Hepatocyte (in vitro differentiated cells): Measurements from ENCODE around the gene RADX.
"Not testable (repeated sequence)": the region's sequence is repeated elsewhere in the genome, so short reads cannot be mapped to it uniquely, and the experiment has no call there.

ENCODE experiments used
- EZH2 ChIP-seq: fragments of 200-600 bp; sonication (generic); IDR thresholded peaks from 2 replicates; pipeline ENCODE4 v1.6.1; 2016; ENCODE audit warnings: antibody characterized with exemption, mild to moderate bottlenecking, borderline replicate concordance
- EZH2phosphoT487 ChIP-seq: fragments of 200-600 bp; sonication (generic); IDR thresholded peaks from one replicate; pipeline ENCODE4 v1.6.1; 2018; ENCODE audit warnings: antibody characterized with exemption, mild to moderate bottlenecking, low read depth, moderate library complexity; ENCODE audit not compliant: unreplicated experiment, severe bottlenecking
- TF ChIP-seq, protein P1 (sequence below): fragments of 200-600 bp; sonication (generic); IDR thresholded peaks from 2 replicates; pipeline ENCODE4 v1.5.1; 2016; ENCODE audit warnings: antibody characterized with exemption, mild to moderate bottlenecking; ENCODE audit not compliant: poor library complexity

DNA sequence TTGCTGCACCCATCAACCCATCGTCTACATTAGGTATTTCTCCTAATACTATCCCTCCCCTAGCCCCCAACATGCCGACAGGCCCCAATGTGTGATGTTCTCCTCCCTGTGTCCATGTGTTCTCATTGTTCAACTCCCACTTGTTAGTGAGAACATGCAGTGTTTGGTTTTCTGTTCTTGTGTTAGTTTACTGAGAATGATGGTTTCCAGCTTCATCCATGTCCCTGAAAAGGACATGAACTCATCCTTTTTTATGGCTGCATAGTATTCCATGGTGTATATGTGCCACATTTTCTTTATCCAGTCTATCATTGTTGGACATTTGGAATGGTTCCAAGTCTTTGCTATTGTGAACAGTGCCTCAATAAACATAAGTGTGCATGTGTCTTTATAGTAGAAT is 41.8 kb downstream of the RADX start:
- TF ChIP-seq EZH2phosphoT487, EZH2: not testable (repeated sequence)
- TF ChIP-seq, protein P1, sequence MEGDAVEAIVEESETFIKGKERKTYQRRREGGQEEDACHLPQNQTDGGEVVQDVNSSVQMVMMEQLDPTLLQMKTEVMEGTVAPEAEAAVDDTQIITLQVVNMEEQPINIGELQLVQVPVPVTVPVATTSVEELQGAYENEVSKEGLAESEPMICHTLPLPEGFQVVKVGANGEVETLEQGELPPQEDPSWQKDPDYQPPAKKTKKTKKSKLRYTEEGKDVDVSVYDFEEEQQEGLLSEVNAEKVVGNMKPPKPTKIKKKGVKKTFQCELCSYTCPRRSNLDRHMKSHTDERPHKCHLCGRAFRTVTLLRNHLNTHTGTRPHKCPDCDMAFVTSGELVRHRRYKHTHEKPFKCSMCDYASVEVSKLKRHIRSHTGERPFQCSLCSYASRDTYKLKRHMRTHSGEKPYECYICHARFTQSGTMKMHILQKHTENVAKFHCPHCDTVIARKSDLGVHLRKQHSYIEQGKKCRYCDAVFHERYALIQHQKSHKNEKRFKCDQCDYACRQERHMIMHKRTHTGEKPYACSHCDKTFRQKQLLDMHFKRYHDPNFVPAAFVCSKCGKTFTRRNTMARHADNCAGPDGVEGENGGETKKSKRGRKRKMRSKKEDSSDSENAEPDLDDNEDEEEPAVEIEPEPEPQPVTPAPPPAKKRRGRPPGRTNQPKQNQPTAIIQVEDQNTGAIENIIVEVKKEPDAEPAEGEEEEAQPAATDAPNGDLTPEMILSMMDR, result not testable (repeated sequence)
